Mesothelial cell of epicardium (in vitro differentiated cells): ENCODE results near the gene TIMP1. TPM values are rescaled to one million over a fixed set of nuclear protein-coding genes. Genes with fewer than 3 reads are reported as not detected.

Source experiments
- DNase-seq, 2 experiments: peaks; one replicate each; pipeline ENCODE4 v3.0.0; 2021; ENCODE audit warnings: low spot score in 2 of 2; ENCODE audit not compliant: unreplicated experiment in 2 of 2
- H3K27ac Mint-ChIP-seq: 2 replicates; pipeline ENCODE4 v1.8.0; 2021; ENCODE audit warnings: mixed read lengths
- H3K27me3 Mint-ChIP-seq: 2 replicates; pipeline ENCODE4 v1.8.0; 2021; ENCODE audit warnings: low read depth, mixed read lengths
- H3K36me3 Mint-ChIP-seq: 2 replicates; pipeline ENCODE4 v1.8.0; 2021; ENCODE audit warnings: mixed read lengths
- H3K4me1 Mint-ChIP-seq: 2 replicates; pipeline ENCODE4 v1.8.0; 2021; ENCODE audit warnings: mixed read lengths
- H3K4me3 Mint-ChIP-seq: 2 replicates; pipeline ENCODE4 v1.8.0; 2021; ENCODE audit warnings: mild to moderate bottlenecking, moderate library complexity, mixed read lengths
- H3K9me3 Mint-ChIP-seq: 2 replicates; pipeline ENCODE4 v1.8.0; 2021; ENCODE audit warnings: mixed read lengths
- CTCF ChIP-seq: fragments of 200-600 bp; sonication (generic); IDR thresholded peaks from one replicate; pipeline ENCODE4 v1.5.0; 2021; ENCODE audit warnings: antibody characterized with exemption; ENCODE audit not compliant: unreplicated experiment
- total RNA-seq: library from RNA; stranded (reverse); gene quantifications from 3 replicates; pipeline ENCODE4 v1.2.1, GENCODE V29; 2021

The TIMP1 gene
- total RNA-seq, 1 donor from 2014 or later: 117 TPM

- H3K27ac Mint-ChIP-seq: no peak overlapping the region
Measured at GRCh38 chrX:47579537-47579936, 2.7 kb upstream of the TIMP1 start.

GRCh38 chrX:47583240-47583861 lies 1.1 kb downstream of the TIMP1 start:
- Mint-ChIP-seq H3K9me3 (peaks cover 3% of the 10 kb centered on the region), H3K27ac (no peak overlapping the region), H3K4me3 (peak overlapping the region; percentile 53), H3K27me3 (no peaks in the 10 kb centered on the region), H3K36me3 (peaks cover 2% of the 10 kb centered on the region), H3K4me1 (peaks cover 16% of the 10 kb centered on the region)
- DNase-seq: no peak
- no peak for TF ChIP-seq CTCF

More at GRCh38 chrX:47579537-47579936, 2.7 kb upstream of the TIMP1 start:
- Mint-ChIP-seq H3K27me3 (no peaks in the 10 kb centered on the region), H3K4me3 (no peak overlapping the region), H3K4me1 (peaks cover 26% of the 10 kb centered on the region), H3K36me3 (no peaks in the 10 kb centered on the region), H3K9me3 (peaks cover 6% of the 10 kb centered on the region)
- no peak for TF ChIP-seq CTCF
- DNase-seq: no peak

- TF ChIP-seq CTCF: no peak
- Mint-ChIP-seq H3K36me3 (peaks cover 2% of the 10 kb centered on the region), H3K9me3 (peaks cover 3% of the 10 kb centered on the region), H3K4me3 (no peak overlapping the region), H3K27ac (no peak overlapping the region), H3K4me1 (peaks cover 11% of the 10 kb centered on the region), H3K27me3 (no peaks in the 10 kb centered on the region)
- peak in 1 of 2 experiments; percentile 5 for DNase-seq
Measured at GRCh38 chrX:47584714-47585113, 2.5 kb downstream of the TIMP1 start.

- no peak overlapping the region for H3K4me3 Mint-ChIP-seq
- TF ChIP-seq CTCF: no peak
- H3K4me1 Mint-ChIP-seq: peaks cover 11% of the 10 kb centered on the region
- peaks cover 5% of the 10 kb centered on the region for H3K27me3 Mint-ChIP-seq
- DNase-seq: peak in 1 of 2 experiments; percentile 36
- peaks cover 5% of the 10 kb centered on the region for H3K9me3 Mint-ChIP-seq
- no peak overlapping the region for H3K27ac Mint-ChIP-seq
- H3K36me3 Mint-ChIP-seq: peaks cover 2% of the 10 kb centered on the region
Measured at GRCh38 chrX:47585273-47585672, 3.0 kb downstream of the TIMP1 start.

GRCh38 chrX:47586043-47586787 lies 4.0 kb downstream of the TIMP1 start:
- H3K36me3 Mint-ChIP-seq: peaks cover 2% of the 10 kb centered on the region
- peak in 1 of 2 experiments; percentile 19 for DNase-seq
- H3K9me3 Mint-ChIP-seq: peaks cover 6% of the 10 kb centered on the region
- no peak overlapping the region for H3K4me3 Mint-ChIP-seq
- peaks cover 5% of the 10 kb centered on the region for H3K27me3 Mint-ChIP-seq
- H3K27ac Mint-ChIP-seq: no peak overlapping the region
- TF ChIP-seq CTCF: no peak
- peaks cover 11% of the 10 kb centered on the region for H3K4me1 Mint-ChIP-seq
